HEK293T (cell line): ENCODE results near the gene SURF4.
"Not testable (repeated sequence)": the region's sequence is repeated elsewhere in the genome, so short reads cannot be mapped to it uniquely, and the experiment has no call there.

Experiments
- ARNT ChIP-seq: fragments of 450-650 bp; IDR thresholded peaks from 2 replicates; pipeline ENCODE4 v1.6.1; 2017; ENCODE audit warnings: mild to moderate bottlenecking
- ELF4 ChIP-seq: fragments of 450-650 bp; IDR thresholded peaks from 2 replicates; pipeline ENCODE4 v1.6.1; 2017; ENCODE audit warnings: antibody characterized with exemption
- FOXA1 ChIP-seq: fragments of 450-650 bp; IDR thresholded peaks from 2 replicates; pipeline ENCODE4 v1.6.1; 2016; ENCODE audit warnings: mild to moderate bottlenecking
- FOXM1 ChIP-seq: fragments of 450-650 bp; IDR thresholded peaks from 2 replicates; pipeline ENCODE4 v1.6.1; 2017; ENCODE audit warnings: mild to moderate bottlenecking, borderline replicate concordance
- HDGF ChIP-seq: fragments of 450-650 bp; IDR thresholded peaks from 2 replicates; pipeline ENCODE4 v1.6.1; 2017; ENCODE audit warnings: antibody characterized with exemption, borderline replicate concordance
- L3MBTL2 ChIP-seq: fragments of 450-650 bp; conservative IDR thresholded peaks from 2 replicates; pipeline ENCODE4 v1.6.1; 2016; ENCODE audit warnings: mild to moderate bottlenecking
- SP1 ChIP-seq: fragments of 450-650 bp; IDR thresholded peaks from 2 replicates; pipeline ENCODE4 v1.6.1; 2017
- SUZ12 ChIP-seq: fragments of 450-650 bp; IDR thresholded peaks from 2 replicates; pipeline ENCODE4 v1.6.1; 2016; ENCODE audit warnings: mild to moderate bottlenecking
- ZNF384 ChIP-seq: fragments of 450-650 bp; IDR thresholded peaks from 2 replicates; pipeline ENCODE4 v1.6.1; 2016

- not testable (repeated sequence) for TF ChIP-seq SP1, SUZ12, HDGF, ZNF384, L3MBTL2, FOXM1, ARNT, FOXA1, ELF4
Measured at GRCh38 chr9:133329306-133330156, 46.3 kb downstream of the SURF4 start.
